IPS-15b (cell line): Measurements from ENCODE around the gene PICALM.
"Not testable (repeated sequence)": the region's sequence is repeated elsewhere in the genome, so short reads cannot be mapped to it uniquely, and the experiment has no call there.

ENCODE experiments used
- H3K27me3 ChIP-seq: one replicate; pipeline ENCODE4 v1.6.1; 2013; ENCODE audit warnings: low read length; ENCODE audit not compliant: control insufficient read depth, insufficient read depth
- H3K36me3 ChIP-seq: one replicate; pipeline ENCODE4 v1.6.1; 2013; ENCODE audit warnings: low read length; ENCODE audit not compliant: control insufficient read depth, insufficient read depth
- H3K4me1 ChIP-seq: one replicate; pipeline ENCODE4 v1.6.1; 2013; ENCODE audit warnings: mild to moderate bottlenecking, low read length; ENCODE audit not compliant: control insufficient read depth, insufficient read depth
- H3K4me3 ChIP-seq: one replicate; pipeline ENCODE4 v1.5.1; 2013; ENCODE audit warnings: low read depth, low read length
- H3K9ac ChIP-seq: one replicate; pipeline ENCODE4 v1.6.1; 2013; ENCODE audit warnings: low read depth, mild to moderate bottlenecking, low read length
- H3K9me3 ChIP-seq: one replicate; pipeline ENCODE4 v1.6.1; 2013; ENCODE audit warnings: mild to moderate bottlenecking, low read length; ENCODE audit not compliant: control insufficient read depth, insufficient read depth

PICALM gene, protein sequence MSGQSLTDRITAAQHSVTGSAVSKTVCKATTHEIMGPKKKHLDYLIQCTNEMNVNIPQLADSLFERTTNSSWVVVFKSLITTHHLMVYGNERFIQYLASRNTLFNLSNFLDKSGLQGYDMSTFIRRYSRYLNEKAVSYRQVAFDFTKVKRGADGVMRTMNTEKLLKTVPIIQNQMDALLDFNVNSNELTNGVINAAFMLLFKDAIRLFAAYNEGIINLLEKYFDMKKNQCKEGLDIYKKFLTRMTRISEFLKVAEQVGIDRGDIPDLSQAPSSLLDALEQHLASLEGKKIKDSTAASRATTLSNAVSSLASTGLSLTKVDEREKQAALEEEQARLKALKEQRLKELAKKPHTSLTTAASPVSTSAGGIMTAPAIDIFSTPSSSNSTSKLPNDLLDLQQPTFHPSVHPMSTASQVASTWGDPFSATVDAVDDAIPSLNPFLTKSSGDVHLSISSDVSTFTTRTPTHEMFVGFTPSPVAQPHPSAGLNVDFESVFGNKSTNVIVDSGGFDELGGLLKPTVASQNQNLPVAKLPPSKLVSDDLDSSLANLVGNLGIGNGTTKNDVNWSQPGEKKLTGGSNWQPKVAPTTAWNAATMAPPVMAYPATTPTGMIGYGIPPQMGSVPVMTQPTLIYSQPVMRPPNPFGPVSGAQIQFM

GRCh38 chr11:86068951-86069407, at the start of gene PICALM:
TSS of gene PICALM (minus strand) at chr11:86069084. CDS start at chr11:86068780, 304 bp downstream.
- Histone ChIP-seq H3K9me3 (no peaks in the 10 kb centered on the region), H3K27me3 (no peaks in the 10 kb centered on the region), H3K4me1 (peaks cover 5% of the 10 kb centered on the region), H3K4me3 (peak within 1 kb of the TSS; percentile 96), H3K9ac (peak within 1 kb of the TSS; percentile 81), H3K36me3 (no peaks in the 10 kb centered on the region)

DNA sequence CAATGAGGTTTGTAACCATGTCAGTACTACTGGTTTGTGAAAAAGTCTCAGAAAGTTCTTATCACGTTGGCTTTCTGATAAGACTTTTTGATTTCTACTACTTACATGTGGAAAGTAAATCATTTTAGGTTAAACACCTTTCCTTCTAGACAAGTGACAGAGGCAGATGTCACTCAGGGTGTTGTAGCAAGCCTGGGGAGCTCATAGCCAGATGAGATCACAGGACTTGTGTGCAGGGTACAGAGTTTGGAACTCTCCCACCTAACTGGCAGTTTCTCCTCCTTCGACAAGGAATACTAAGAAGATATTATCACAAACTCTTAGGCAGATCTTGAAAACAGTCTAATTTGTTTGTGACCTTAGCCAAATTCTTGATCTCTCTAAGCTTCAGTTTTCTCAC, 49.4 kb upstream of the PICALM start:
- Histone ChIP-seq H3K4me1 (no peaks in the 10 kb centered on the region), H3K27me3 (no peaks in the 10 kb centered on the region), H3K4me3 (no peak overlapping the region), H3K36me3 (no peaks in the 10 kb centered on the region), H3K9ac (no peak overlapping the region), H3K9me3 (no peaks in the 10 kb centered on the region)

DNA sequence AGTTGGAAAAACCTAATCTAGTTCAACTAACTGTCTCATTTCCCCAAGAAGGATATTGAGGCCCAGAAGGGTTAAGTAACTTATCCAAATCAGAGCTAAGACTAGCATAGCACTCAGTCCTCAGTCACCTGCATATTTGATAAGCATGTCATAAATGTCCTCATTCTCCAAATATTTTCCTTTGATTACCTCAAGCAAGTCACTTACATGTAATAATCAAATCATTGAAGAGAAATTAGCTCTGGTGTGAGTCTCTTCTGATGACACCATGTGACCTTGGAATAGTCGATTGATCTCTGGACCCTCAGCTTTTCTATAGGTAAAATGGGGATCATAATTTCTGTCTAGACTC, 48.8 kb upstream of the PICALM start:
- no peak overlapping the region for H3K4me3 ChIP-seq

DNA sequence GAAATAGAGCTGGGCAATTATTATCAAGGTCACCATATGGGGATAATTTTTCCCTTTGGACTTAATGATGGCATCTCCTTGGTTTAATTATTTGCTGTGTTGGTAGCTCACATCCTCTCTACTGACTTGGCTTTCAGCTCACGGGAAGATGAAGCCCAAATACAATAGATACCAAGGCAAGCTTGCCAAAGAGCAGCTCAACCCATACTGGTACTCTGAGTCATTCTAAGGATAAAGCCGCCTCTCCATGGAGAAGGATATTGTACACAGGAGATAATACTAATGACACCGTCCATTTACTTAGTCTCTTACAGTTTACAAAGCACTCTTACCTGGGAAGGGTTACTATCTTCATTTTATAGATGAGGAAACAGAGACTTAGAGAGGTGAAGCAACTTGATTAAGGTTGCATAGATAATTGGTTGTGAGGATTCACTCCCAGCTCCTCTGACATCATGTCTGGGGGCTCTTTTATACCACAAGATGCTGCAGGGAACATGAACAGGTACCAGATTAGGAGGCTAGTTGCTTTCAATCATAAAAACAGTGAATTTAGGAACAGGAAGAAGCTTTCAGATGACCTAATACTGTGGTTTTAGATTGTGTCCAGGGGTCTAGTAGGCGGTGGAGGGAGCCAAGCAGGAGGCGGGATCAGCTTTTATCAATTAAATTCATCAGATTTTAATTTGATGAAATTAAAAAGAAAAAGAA, 48.3 kb upstream of the PICALM start:
- Histone ChIP-seq H3K4me1 (no peaks in the 10 kb centered on the region), H3K9ac (no peak overlapping the region), H3K36me3 (no peaks in the 10 kb centered on the region), H3K9me3 (no peaks in the 10 kb centered on the region), H3K4me3 (no peak overlapping the region), H3K27me3 (no peaks in the 10 kb centered on the region)

More for the DNA sequence above, 48.8 kb upstream of the PICALM start:
- no peaks in the 10 kb centered on the region for H3K9me3 ChIP-seq
- H3K9ac ChIP-seq = no peak overlapping the region
- H3K27me3 ChIP-seq = no peaks in the 10 kb centered on the region
- no peaks in the 10 kb centered on the region for H3K36me3 ChIP-seq
- H3K4me1 ChIP-seq = no peaks in the 10 kb centered on the region

GRCh38 chr11:86116386-86116726, 47.5 kb upstream of the PICALM start:
- H3K4me1 ChIP-seq = no peaks in the 10 kb centered on the region
- H3K4me3 ChIP-seq = no peak overlapping the region
- no peaks in the 10 kb centered on the region for H3K9me3 ChIP-seq
- H3K27me3 ChIP-seq = no peaks in the 10 kb centered on the region
- H3K9ac ChIP-seq = no peak overlapping the region
- no peaks in the 10 kb centered on the region for H3K36me3 ChIP-seq

- Histone ChIP-seq H3K4me3 (no peak overlapping the region), H3K9ac (no peak overlapping the region), H3K27me3 (no peaks in the 10 kb centered on the region), H3K9me3 (no peaks in the 10 kb centered on the region), H3K36me3 (no peaks in the 10 kb centered on the region), H3K4me1 (no peaks in the 10 kb centered on the region)
Observed at GRCh38 chr11:86115542-86116385, 46.9 kb upstream of the PICALM start.

DNA sequence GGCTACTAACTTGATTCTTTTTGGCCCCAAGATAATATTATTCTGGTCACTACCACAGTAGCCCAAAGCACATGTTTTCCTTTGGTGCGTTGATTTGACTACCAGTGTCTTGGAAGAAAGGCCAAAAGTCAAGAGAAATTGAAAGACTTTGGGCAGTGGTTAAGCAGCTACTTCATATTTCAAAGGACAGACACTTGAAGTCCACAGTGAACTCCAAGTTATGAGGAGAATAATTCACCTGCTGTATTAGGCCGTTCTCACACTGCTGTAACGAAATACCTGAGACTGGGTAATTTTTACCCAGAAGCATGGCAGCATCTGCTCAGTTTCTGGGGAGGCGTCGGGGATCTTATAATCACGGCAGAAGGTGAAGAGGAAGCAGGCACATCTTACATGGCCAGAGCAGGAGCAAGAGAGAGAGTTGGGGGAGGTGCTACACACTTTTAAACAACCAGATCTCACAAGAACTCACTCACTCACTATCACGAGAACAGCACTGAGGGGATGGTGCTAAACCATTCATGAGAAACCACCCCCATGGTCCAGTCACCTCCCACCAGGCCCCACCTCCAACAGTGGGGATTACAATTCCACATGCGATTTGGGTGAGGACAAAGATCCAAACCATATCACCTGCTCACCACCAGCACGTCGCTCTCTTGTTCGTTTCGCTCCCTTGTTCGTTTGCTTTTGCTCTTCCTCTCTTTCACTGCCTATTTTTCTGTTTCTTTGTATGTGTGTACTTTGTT, 40.2 kb upstream of the PICALM start:
- Histone ChIP-seq H3K27me3 (no peaks in the 10 kb centered on the region), H3K4me3 (no peak overlapping the region), H3K4me1 (no peaks in the 10 kb centered on the region), H3K36me3 (no peaks in the 10 kb centered on the region), H3K9ac (no peak overlapping the region), H3K9me3 (no peaks in the 10 kb centered on the region)

- H3K4me3 ChIP-seq = no peak overlapping the region
- no peaks in the 10 kb centered on the region for H3K9me3 ChIP-seq
- H3K4me1 ChIP-seq = no peaks in the 10 kb centered on the region
- H3K36me3 ChIP-seq = no peaks in the 10 kb centered on the region
- H3K9ac ChIP-seq = no peak overlapping the region
- no peaks in the 10 kb centered on the region for H3K27me3 ChIP-seq
Observed at GRCh38 chr11:86108191-86108590, 39.3 kb upstream of the PICALM start.

GRCh38 chr11:86106916-86107315, 38.0 kb upstream of the PICALM start:
- Histone ChIP-seq H3K9ac (no peak overlapping the region), H3K9me3 (no peaks in the 10 kb centered on the region), H3K27me3 (no peaks in the 10 kb centered on the region), H3K36me3 (no peaks in the 10 kb centered on the region), H3K4me1 (no peaks in the 10 kb centered on the region), H3K4me3 (no peak overlapping the region)

GRCh38 chr11:86106031-86106430, 37.1 kb upstream of the PICALM start:
- H3K4me1 ChIP-seq, H3K27me3 ChIP-seq, H3K9me3 ChIP-seq: not testable (repeated sequence)

DNA sequence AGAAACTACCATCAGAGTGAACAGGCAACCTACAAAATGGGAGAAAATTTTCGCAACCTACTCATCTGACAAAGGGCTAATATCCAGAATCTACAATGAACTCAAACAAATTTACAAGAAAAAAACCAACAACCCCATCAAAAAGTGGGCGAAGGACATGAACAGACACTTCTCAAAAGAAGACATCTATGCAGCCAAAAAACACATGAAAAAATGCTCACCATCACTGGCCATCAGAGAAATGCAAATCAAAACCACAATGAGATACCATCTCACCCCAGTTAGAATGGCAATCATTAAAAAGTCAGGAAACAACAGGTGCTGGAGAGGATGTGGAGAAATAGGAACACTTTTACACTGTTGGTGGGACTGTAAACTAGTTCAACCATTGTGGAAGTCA, 36.7 kb upstream of the PICALM start:
- H3K9me3 ChIP-seq, H3K4me3 ChIP-seq, H3K36me3 ChIP-seq: not testable (repeated sequence)

More at GRCh38 chr11:86106031-86106430, 37.1 kb upstream of the PICALM start:
- not testable (repeated sequence) for H3K9ac ChIP-seq, H3K4me3 ChIP-seq, H3K36me3 ChIP-seq

More for the DNA sequence above, 36.7 kb upstream of the PICALM start:
- H3K4me1 ChIP-seq, H3K27me3 ChIP-seq, H3K9ac ChIP-seq: not testable (repeated sequence)
